Activated T-helper 9 cell treated with anti-CD3 and anti-CD28 coated beads, Interleukin-2, amount 50 U/mL, for 16 hours (primary cell): ENCODE data around the gene PRDM12.
"Not testable (repeated sequence)": the region's sequence is repeated elsewhere in the genome, so short reads cannot be mapped to it uniquely, and the experiment has no call there.

Source experiments
- DNase-seq: peaks from one replicate; pipeline ENCODE4 v3.0.0-alpha.2; 2020; ENCODE audit warnings: low read depth

PRDM12 gene

DNA sequence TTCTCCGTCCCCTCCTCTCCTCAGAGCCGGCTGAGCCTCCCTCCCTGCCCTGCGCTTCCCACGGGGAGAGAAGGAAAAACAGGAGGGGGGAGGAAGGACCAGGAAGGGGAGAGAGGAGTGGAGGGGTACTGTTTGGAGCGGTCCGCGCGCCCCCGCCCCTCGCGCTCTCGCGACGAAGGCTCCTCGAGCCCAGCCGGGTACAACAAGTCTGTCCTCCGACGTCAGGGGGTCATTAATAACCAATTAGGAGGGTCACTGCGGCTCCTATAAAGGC is 480 bp upstream of the PRDM12 start:
- no peak for DNase-seq

DNA sequence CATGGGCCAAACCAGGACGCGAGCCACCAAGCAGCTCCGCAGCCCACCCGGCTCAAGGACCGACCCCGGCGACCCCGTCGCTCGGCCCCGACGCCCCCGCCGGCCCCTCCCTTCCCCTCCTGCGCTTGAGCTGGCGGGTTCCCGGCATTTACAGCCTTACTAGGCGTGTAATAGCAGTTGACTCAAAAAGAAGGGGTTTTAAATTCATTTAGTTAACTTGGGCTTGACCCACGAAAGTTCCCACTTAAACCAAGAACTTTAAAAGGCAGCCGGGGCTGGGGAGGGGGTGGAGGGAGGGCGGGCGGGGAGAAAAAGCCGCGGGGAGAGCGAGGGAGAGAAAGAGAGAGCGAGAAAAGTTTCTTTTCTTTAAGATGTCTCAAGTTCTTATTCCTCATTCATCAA is 636 bp downstream of the PRDM12 start:
- DNase-seq: no peak

DNA sequence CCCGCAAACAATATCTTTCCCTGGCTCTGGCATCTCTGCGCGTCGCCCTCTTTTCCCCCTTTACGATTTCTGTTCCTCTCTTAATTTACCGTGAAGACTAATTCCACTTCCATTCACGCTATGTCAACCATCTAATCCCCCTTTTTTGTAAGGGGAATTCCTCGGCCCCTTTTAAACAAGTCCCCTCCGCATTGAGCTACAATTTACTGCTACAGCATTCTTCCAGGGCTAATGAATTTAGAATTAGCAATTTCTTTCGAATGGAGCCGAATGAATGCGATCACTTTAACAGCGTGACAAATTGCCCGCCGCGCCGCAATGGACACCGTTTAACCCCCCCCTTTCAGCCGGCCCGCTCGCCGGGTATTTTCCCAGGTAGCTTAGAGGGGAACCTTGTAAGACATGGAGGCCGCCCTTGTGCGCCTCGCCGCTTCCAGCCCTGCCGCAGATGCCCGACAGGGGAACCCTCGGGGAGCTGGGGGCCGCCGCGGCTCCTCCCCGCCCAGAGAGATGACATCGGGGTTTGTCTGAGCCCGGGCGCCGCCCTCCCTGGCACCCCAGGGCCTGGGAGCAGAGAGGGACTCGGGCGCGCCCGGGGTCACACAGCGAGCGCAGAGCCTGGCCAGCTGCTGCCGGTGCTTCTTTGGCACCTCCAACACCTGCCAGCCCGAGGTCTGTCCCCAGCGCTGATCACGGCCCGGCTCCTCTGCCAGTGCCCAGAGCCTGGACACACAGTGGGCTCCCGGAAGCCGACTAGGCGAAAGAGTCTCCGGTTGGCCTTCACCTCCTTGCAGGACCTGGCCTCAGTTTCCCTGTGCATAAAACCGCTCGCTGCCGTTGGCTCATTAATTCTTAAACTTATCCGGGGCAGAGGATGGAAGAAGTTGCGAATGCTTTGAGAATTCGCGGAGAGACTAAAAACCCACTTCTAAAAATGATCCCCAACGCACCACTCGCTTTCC is 1.3 kb downstream of the PRDM12 start:
- DNase-seq: no peak

DNA sequence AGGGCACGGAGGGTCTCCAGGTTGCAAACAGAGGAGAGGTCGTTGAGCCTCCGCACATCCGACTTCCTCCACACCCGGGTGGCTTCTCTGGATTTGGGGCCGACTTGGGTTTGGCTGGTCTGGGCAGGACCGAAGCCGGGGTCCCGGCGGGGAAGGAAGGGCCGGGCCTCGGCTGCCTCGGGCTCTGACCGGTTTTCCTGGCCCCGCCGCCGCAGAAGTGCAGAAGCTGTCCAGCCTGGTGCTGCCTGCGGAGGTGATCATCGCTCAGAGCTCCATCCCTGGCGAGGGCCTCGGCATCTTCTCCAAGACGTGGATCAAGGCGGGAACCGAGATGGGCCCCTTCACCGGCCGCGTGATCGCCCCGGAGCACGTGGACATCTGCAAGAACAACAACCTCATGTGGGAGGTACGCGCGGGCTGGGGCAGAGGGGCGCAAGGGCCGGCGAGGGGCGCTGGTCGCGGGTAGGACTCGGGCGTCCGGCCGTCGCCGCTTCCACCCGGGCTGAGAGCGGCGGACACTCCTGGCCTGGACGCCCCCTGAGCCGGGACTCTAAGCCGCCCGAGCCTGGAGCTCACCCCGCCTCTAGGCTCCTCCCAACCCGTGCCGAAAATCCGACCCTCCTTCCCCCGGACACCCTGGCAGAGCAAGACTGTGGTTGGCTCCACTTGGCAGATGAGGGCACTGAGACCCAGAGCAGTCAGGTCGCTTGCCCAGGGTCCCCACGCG is 2.2 kb downstream of the PRDM12 start:
- no peak for DNase-seq

DNA sequence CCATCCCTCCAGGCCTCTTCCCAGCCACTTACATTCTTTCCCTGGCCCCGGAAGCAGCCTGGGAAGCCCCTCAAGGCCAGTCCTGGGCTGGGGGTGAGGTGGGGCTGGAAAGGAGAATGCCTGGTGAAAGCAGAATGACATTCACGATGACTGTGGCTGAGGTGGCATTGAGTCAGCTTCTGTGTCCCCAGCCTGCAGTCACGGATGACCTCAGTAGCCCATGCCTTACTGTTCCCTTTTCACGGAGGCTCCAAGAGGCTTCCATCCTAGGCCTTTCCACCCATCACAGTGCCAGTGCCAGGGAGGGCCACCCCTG is 2.7 kb downstream of the PRDM12 start:
- DNase-seq: no peak

DNA sequence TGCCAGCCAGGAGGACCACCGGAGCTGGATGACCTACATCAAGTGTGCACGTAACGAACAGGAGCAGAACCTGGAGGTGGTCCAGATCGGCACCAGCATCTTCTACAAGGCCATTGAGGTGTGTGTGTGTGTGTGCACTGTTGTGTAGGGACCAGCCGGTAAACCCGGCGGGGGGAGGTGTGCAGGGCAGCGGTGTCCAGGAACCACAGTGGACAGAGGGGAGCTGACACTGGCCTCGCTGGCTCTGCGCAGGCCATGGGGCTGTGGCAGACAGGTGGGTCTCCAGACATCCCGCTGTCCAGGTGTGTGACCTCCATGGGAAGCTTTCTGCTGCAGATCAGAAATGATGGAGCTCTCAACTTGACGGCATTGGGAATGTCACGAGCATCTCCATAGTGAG is 3.8 kb downstream of the PRDM12 start:
- no peak for DNase-seq

DNA sequence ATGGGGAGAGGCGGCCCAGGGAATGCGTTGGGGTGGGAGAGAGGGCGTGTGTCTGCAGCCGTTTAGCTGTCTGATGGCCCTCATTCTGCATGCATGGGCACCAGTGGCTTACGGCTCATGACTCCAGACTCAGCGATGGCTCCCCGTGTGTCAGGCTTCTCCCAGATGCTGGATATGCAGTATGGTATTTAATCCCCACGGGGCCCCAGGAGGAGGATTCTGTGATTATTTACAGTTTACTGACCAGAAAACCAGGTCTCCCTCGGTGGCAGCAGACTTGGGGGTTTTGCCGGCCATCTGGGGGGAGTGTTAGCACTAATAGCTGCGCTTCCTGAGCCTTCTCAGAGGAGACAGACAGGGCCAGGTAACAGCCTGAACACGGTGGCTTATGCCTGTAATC is 4.3 kb downstream of the PRDM12 start:
- no peak for DNase-seq

DNA sequence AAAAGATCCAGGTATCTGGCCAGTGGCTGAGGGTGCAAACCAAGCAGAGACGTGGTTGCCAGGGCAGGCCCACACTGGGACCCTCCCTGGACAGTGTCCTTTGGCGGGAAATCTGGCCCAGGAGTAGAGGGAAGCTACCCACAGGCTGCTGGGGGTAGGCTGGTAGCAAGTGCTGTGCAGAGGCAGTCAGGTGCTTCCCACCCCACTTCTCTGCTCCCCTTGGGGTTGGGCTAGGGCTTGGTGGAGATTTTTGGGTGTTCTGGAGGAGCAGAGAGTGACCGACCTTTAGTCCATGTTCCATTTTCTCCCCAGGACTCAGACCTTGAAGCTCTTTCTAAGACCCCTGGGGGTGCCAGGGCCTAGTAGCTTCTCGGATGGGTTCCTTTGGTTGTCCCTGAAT is 5.6 kb downstream of the PRDM12 start:
- DNase-seq: no peak

DNA sequence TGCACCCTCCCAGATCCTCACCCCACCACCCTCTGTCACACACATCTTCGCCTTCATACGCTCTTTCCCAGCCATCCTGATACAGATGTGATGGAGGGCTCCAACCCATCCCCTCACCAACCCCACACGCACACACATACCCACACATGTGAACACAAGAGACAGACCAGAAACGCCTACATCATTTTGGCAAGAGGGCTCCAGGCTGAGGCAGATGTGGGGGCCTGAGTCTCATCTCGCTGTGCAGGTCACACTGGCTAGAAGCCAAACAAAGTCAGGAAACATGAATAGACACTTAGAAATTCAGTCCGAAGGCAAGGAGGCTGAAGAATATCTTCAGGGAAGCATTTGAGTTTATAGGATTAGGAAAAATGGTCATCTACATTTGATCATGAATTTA is 6.2 kb downstream of the PRDM12 start:
- DNase-seq: no peak

DNA sequence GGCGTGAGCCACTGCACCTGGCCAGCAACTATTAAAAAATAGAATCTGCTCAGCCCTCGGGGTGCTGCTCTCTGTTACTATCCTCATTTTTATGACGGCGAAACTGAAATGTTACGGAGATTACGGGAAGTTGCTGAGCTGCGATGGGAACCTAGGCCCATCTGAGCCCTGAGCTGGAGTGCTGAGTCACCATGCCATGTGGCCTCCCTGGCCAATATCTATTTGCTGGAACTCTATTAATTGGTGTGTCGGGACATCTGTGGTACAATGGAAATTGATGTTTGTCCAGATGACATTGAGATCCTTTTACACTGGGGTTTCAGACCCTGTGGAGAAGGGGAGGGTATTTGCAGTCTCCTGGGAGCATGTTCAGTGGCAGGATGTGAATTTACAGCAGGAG is 8.1 kb downstream of the PRDM12 start:
- no peak for DNase-seq

DNA sequence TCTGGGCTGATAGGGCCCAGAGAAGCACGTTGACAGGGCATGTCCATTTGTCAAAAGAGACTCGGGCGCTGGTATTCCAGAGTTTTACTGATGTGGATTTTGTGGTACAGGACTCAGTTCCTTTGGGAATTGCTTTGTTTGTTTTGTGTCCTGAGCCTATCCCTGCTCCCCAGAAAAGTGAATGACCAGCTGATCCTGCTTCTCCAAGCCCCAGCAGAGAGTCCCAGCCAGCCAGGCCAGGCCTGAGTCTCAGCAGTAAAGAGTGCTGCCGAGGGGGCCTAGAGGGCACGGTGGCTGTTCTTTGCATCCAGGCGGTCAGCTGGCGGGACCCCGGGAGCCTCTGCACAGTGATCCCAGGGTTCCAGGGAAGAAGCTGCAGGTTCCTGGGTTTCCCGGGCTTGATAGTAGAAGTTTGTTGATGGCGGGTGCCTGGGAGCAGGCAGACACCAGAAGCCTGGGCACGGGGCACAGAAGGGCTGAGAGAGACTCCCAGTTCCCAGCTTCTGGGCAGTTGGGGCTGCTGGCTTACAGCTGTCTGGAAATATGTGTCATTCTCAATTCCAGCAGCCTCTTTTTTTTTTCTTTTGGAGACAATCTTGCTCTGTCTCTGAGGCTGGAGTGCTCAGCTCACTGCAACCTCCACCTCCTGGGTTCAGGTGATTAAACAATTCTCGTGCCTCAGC is 8.7 kb downstream of the PRDM12 start:
- no peak for DNase-seq

DNA sequence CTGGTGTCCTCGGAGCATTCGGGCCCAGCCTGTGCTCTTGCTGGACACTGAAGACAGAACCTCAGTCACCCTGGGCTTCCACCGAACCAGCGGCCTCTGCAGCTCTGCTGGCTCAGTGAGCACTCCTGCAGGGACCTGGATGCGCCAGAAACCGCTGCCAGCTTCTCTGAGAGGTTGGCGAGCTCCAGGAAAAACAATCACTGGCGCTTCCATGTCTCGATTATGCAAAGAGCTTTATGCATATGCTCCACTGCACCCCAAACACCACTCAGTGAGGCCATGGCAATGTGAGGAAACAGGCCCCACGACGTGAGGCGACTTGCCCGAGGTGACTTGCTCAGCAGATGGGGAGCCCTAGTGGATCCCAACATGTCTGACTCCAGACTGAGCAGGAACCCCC is 11.0 kb downstream of the PRDM12 start:
- DNase-seq: no peak

DNA sequence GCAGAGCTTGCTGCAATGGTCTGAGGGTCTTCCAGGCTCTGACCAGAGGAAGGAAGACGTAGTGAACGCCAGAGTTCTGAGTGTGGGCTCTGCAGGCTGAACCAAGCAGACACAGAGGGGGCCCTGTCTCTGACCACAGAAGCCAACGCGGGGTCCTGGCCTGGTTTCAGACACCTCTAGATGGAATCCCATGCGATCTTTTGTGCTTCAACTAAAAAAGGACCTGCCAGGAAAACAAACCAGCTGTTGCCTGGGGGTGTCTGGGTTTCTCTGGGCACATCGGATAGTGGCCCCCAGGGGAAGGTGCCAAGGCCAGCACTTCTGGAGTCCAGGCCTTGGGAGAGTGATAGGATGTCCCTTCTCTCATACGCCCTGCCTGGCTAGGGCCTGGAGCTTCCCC is 12.9 kb downstream of the PRDM12 start:
- no peak for DNase-seq

DNA sequence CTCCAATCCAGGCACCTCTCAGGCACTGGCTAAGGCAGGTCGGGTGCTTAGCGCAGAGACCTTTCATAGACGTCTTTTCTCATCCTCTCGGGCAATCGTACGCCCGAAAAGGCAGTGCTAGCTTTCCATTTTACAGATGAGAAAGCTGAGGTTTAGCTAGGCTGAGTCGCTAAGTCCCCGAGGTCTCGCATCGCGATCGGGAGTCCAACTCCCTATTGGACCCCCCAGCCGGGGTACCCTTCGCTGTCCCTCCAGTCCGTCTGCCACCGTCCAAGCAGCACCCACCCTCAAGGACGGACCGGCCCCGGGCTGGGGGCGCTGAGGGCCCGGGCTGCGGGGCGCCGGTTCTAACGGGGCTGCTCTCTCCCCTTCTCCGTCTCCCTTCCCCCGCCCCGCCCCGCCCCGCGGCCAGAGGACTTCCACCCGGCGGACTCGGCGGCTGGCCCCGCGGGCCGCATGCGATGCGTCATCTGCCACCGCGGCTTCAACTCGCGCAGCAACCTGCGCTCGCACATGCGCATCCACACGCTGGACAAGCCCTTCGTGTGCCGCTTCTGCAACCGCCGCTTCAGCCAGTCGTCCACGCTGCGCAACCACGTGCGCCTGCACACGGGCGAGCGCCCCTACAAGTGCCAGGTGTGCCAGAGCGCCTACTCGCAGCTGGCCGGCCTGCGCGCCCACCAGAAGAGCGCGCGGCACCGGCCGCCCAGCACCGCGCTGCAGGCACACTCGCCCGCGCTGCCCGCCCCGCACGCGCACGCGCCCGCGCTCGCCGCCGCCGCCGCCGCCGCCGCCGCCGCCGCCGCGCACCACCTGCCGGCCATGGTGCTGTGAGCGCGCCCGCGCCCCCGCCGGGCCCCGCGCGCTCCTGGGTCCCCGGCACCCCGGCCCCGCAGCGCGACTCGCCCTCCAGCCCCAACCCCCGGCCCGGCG is 16.7 kb downstream of the PRDM12 start:
- DNase-seq: peak; percentile 53

DNA sequence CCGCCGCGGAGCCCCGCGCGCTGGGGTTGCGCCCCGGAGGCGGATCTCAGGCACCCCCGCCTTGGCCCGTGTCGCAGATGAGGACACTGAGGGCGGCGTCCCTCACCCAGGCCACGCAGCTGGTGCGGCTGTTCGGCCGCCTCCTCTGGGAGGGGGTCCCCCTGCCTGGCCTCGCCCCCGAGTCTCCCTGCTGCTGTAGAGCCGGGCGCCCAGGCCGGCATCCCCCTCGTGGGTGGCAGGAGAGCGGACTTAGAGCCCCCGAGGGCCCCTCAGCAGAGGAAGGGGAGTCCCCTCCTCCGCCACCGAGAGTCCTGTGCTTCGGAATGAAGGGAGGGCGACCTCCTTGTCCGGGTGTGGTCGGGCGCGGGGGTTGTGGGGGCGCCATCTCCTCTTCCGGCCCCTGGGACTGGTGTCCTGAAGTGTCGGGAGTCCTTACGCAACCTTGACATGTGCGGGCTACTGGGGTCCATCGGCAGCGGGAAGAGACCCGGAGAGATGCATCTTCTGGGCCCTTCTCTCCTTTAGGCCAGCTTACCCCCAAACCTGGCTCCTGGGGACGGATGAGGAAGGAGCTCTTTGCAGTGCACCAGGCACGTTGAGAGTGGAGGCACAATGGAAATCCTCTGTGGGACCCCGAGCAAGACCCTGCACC is 17.5 kb downstream of the PRDM12 start:
- no peak for DNase-seq

DNA sequence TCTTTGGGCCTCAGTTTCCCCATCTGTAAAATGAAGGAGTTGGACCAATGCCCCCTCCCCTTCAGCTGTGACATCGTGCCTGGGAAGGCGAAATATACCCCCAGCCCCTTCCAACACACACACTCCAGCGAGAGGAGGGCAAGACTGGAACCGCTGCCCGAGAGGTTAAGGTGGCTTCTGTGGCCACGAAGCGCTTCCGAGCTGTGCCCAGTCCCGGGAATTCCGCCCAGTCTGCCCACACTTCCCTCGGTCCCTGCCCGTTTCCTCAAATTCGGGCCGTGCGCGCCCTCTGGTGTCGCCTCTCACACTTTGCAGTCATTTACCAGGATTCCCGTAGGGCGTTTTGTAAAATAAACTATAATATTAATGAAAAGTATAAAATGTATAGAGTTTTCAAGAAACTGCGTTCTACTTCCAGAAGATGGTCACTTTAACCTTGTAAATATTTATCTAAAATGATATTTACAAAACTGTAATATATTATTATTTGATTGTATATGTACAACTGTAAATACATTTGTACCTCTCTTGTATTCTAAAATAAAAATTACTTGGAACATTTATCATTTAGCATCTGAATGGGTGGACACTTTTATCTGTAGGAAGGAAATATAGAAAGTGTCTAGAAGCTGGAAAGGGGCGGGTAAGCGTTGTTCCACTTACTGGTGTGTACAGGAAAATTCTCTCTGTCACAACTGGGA is 18.2 kb downstream of the PRDM12 start:
- peak; percentile 38 for DNase-seq

DNA sequence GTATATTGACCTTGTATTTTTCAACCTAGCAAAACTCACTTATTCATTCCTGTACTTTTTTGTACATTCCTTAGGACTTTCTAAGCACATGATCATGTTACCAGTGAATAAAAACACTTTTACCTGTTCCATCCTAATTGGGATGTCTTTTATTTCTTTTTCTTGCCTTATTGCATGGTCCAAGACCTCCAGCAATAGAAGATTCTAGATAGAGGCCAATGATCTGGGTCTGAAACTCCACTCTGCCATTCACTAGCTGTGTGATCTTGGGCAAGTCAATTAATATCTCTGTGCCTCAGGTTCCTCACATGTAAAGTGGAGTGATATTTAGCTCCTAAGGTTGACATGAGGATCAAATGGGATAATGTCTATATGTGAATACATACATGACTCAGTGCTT is 20.7 kb downstream of the PRDM12 start:
- DNase-seq: no peak

DNA sequence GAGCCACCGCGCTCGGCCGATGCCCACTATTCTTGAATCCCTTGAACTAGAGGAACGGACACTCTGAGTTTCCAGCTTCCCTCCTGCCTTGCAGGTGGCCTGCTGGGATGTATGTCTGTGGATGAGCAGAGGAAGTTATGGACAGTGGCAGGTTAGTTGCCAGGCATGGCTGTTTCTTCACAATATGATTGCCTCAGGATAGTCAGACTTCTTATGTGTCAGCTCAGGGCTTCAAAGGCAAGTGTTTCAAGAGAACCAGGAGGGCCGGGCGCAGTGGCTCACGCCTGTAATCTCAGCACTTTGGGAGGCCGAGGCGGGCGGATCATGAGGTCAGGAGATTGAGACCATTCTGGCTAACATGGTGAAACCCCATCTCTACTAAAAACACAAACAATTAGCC is 21.6 kb downstream of the PRDM12 start:
- DNase-seq: not testable (repeated sequence)

DNA sequence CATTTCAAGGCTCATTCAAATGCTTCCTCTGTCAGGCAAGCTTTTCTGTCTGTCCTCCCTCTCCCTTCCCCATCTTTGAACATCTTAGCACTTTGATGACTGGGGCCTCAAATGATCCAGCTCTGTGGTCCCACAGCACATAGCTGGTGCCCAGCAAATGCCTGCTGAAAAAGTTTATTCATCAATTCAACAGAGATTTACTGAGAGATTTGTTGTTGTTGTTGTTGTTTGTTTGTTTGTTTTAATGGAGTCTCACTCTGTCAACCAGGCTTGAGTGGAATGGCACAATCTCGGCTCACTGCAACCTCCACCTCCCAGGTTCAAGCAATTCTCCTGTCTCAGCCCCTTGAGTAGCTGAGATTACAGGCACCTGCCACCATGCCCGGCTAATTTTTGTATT is 23.2 kb downstream of the PRDM12 start:
- DNase-seq: no peak

DNA sequence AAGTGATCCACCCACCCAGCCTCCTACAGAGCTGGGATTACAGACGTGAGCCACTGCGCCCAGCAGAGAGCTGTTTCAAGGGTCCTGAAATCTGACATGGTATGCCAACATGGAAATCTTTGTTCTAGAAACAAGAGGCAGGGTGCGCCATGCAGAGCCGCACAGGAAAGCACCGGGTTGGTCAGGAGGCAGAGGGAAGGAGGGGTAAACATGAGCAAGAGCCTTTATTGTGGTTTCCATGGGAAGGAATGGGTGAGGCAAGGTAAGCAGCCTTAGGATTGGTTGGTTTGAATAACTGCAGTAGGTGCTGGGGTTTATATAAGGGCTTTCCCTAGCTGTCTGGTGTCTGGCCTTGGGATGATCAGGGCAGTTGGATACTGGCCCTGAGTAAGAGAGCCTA is 23.7 kb downstream of the PRDM12 start:
- DNase-seq: no peak

DNA sequence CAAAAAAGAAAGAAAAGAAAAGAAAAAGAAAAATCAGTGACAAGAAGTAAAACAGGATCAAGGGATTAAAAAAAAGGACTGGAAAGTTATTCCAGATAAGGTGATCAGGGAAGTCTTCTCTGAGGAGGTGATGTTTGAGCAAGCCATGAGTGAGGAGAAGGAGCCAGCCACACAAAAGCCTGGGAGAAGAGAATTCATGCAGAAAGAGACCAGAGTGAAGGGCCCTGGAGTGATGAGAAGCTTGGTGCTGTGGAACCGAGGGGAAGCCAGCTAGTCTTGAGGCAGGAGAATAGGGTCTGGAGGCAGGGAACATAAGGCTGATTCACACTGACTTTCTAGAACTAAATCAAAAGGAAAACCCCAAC is 25.2 kb downstream of the PRDM12 start:
- DNase-seq: no peak
